MM.1S (cell line): Measurements from ENCODE around the gene MYO16.

Source experiments
- DNase-seq: peaks from one replicate; pipeline ENCODE4 v3.0.0-alpha.2; 2015
- H2AFZ ChIP-seq: fragments of 300-600 bp; sonication (generic); 2 replicates; pipeline ENCODE4 v1.6.0; 2016; ENCODE audit warnings: antibody characterized with exemption, low read length
- H3F3A ChIP-seq: fragments of 300-600 bp; sonication (generic); 2 replicates; pipeline ENCODE4 v1.6.1; 2016; ENCODE audit warnings: mild to moderate bottlenecking, antibody characterized with exemption, low read length, moderate library complexity, mixed read lengths; ENCODE audit not compliant: insufficient read depth
- H3K27ac ChIP-seq: fragments of 300-600 bp; sonication (generic); 2 replicates; pipeline ENCODE4 v1.5.1; 2016; ENCODE audit warnings: mild to moderate bottlenecking, low read length
- H3K27me3 ChIP-seq: fragments of 300-600 bp; sonication (generic); replicated peaks from 2 replicates; pipeline ENCODE4 v1.6.0; 2016; ENCODE audit warnings: low read length; ENCODE audit not compliant: insufficient read depth
- H3K36me3 ChIP-seq: fragments of 300-600 bp; sonication (generic); replicated peaks from 2 replicates; pipeline ENCODE4 v1.6.1; 2016; ENCODE audit warnings: mild to moderate bottlenecking, low read length, mixed read lengths; ENCODE audit not compliant: insufficient read depth
- H3K4me1 ChIP-seq: fragments of 300-600 bp; sonication (generic); 2 replicates; pipeline ENCODE4 v1.6.1; 2016; ENCODE audit warnings: low read length, mixed read lengths
- H3K4me2 ChIP-seq: fragments of 300-600 bp; sonication (generic); 2 replicates; pipeline ENCODE4 v1.6.0; 2016; ENCODE audit warnings: low read depth, low read length
- H3K4me3 ChIP-seq: fragments of 300-600 bp; sonication (generic); 2 replicates; pipeline ENCODE4 v1.5.1; 2016; ENCODE audit warnings: low read length, mixed read lengths
- H3K79me2 ChIP-seq: fragments of 300-600 bp; sonication (generic); 2 replicates; pipeline ENCODE4 v1.6.1; 2016; ENCODE audit warnings: mixed run types, low read length, mixed read lengths
- H3K9ac ChIP-seq: fragments of 300-600 bp; sonication (generic); 2 replicates; pipeline ENCODE4 v1.6.1; 2016; ENCODE audit warnings: low read length, mixed read lengths
- H3K9me2 ChIP-seq: fragments of 300-600 bp; sonication (generic); replicated peaks from 2 replicates; pipeline ENCODE4 v1.6.1; 2016; ENCODE audit warnings: mild to moderate bottlenecking, low read length, mixed read lengths; ENCODE audit not compliant: insufficient read depth
- H3K9me3 ChIP-seq: fragments of 300-600 bp; sonication (generic); replicated peaks from 2 replicates; pipeline ENCODE4 v1.6.1; 2016; ENCODE audit warnings: mild to moderate bottlenecking, low read length, mixed read lengths; ENCODE audit not compliant: insufficient read depth
- H4K20me1 ChIP-seq: fragments of 300-600 bp; sonication (generic); 2 replicates; pipeline ENCODE4 v1.6.1; 2016; ENCODE audit warnings: mild to moderate bottlenecking, low read length, moderate library complexity, mixed read lengths; ENCODE audit not compliant: insufficient read depth
- EZH2 ChIP-seq: fragments of 300-600 bp; sonication (generic); optimal IDR thresholded peaks from 2 replicates; pipeline ENCODE3; 2017; ENCODE audit warnings: low read depth, mild to moderate bottlenecking, antibody characterized with exemption, low read length, mixed read lengths
- EZH2phosphoT487 ChIP-seq: fragments of 300-600 bp; sonication (generic); IDR thresholded peaks from 2 replicates; pipeline ENCODE4 v1.6.1; 2018; ENCODE audit warnings: antibody characterized with exemption, low read length
- TF ChIP-seq, protein P1 (sequence below): fragments of 300-600 bp; sonication (generic); IDR thresholded peaks from 2 replicates; pipeline ENCODE4 v1.5.1; 2016; ENCODE audit warnings: antibody characterized with exemption, low read length, mixed read lengths

Gene MYO16

DNA sequence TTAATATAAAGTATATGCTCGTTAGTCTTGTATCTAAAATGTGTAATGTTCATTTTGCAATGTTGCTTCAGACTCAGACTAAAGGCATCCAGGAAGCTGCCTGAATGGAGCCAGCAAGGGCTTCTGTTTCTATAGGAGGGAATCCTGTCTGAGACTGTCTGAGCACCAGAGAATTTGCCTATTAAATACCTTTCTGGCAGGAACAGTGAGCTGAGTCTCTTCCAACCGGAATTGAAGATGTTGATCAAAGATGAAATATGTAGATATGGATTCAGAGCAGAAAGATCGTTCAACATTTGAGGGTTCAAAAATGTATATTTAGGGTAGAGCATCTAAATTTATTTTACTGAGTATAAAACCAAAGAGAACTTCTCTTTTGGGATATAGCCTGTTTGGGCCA, 20.9 kb downstream of the MYO16 start:
- H3K27ac ChIP-seq, result no peak overlapping the region
- no peak for TF ChIP-seq EZH2phosphoT487
- no peak for TF ChIP-seq EZH2
- TF ChIP-seq, protein P1, sequence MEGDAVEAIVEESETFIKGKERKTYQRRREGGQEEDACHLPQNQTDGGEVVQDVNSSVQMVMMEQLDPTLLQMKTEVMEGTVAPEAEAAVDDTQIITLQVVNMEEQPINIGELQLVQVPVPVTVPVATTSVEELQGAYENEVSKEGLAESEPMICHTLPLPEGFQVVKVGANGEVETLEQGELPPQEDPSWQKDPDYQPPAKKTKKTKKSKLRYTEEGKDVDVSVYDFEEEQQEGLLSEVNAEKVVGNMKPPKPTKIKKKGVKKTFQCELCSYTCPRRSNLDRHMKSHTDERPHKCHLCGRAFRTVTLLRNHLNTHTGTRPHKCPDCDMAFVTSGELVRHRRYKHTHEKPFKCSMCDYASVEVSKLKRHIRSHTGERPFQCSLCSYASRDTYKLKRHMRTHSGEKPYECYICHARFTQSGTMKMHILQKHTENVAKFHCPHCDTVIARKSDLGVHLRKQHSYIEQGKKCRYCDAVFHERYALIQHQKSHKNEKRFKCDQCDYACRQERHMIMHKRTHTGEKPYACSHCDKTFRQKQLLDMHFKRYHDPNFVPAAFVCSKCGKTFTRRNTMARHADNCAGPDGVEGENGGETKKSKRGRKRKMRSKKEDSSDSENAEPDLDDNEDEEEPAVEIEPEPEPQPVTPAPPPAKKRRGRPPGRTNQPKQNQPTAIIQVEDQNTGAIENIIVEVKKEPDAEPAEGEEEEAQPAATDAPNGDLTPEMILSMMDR, result no peak
- no peaks in the 10 kb centered on the region for H4K20me1 ChIP-seq
- no peaks in the 10 kb centered on the region for H3K4me1 ChIP-seq
- no peak overlapping the region for H3K9ac ChIP-seq
- H3K4me3 ChIP-seq, result no peak overlapping the region
- H3F3A ChIP-seq, result no peaks in the 10 kb centered on the region
- H3K36me3 ChIP-seq, result no peaks in the 10 kb centered on the region
- no peak overlapping the region for H2AFZ ChIP-seq
- no peaks in the 10 kb centered on the region for H3K9me3 ChIP-seq
- no peaks in the 10 kb centered on the region for H3K79me2 ChIP-seq
- H3K27me3 ChIP-seq, result no peaks in the 10 kb centered on the region
- no peaks in the 10 kb centered on the region for H3K9me2 ChIP-seq
- no peak for DNase-seq
- H3K4me2 ChIP-seq, result no peak overlapping the region

DNA sequence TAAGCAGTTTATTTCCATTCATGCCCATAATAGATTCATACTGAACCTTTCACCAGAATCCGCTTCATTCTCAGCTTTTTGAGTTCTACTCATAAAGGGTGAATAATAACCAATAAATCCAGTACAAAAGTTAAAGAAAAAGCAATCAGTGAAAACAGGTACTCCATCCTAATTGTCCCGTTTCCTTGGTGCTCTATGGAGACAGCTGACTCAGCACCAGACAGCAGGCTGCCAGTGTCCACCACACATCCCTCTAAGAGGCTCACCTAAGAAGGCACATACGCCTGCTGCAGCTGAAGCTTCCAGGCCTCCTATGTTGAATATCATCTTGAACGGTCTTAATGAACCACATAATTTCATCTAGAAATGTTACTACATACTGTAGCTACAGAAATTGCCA, 27.3 kb downstream of the MYO16 start:
- Histone ChIP-seq H3K79me2 (no peaks in the 10 kb centered on the region), H3F3A (no peaks in the 10 kb centered on the region), H3K9ac (no peak overlapping the region), H3K9me3 (no peaks in the 10 kb centered on the region), H3K36me3 (no peaks in the 10 kb centered on the region), H3K4me1 (no peaks in the 10 kb centered on the region), H2AFZ (no peak overlapping the region), H4K20me1 (no peaks in the 10 kb centered on the region), H3K4me2 (no peak overlapping the region), H3K27ac (no peak overlapping the region), H3K4me3 (no peak overlapping the region), H3K27me3 (no peaks in the 10 kb centered on the region), H3K9me2 (no peaks in the 10 kb centered on the region)
- no peak for DNase-seq
- TF ChIP-seq EZH2phosphoT487 (no peak), EZH2 (no peak)
- TF ChIP-seq, protein P1, result no peak

DNA sequence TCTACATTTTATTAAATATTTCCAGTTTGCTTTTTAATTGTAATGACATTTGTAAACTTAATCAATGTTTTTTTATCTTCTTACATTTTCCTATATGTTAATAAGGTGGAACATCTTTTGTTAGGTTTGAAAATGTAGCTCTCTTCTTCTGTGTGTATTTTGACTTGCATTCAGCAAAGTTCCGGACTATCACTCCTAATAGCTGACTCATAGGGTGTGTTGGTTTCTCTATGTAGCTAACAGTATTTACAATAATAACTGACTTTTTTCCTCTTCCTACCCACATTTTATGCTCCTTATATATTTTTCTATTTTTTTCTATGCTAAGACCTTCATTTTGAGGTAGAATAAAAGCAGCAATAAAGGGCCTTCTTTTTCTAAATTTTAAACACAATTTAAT, 28.1 kb downstream of the MYO16 start:
- no peaks in the 10 kb centered on the region for H3K4me1 ChIP-seq
- H3K9me2 ChIP-seq, result no peaks in the 10 kb centered on the region
- TF ChIP-seq, protein P1, result no peak
- TF ChIP-seq EZH2phosphoT487, result no peak
- TF ChIP-seq EZH2, result no peak
- no peaks in the 10 kb centered on the region for H3K36me3 ChIP-seq
- no peaks in the 10 kb centered on the region for H3F3A ChIP-seq
- no peak for DNase-seq
- H3K4me3 ChIP-seq, result no peak overlapping the region
- no peaks in the 10 kb centered on the region for H4K20me1 ChIP-seq
- no peaks in the 10 kb centered on the region for H3K27me3 ChIP-seq
- no peak overlapping the region for H3K27ac ChIP-seq
- no peaks in the 10 kb centered on the region for H3K9me3 ChIP-seq
- no peak overlapping the region for H3K4me2 ChIP-seq
- H3K9ac ChIP-seq, result no peak overlapping the region
- H3K79me2 ChIP-seq, result no peaks in the 10 kb centered on the region
- H2AFZ ChIP-seq, result no peak overlapping the region

DNA sequence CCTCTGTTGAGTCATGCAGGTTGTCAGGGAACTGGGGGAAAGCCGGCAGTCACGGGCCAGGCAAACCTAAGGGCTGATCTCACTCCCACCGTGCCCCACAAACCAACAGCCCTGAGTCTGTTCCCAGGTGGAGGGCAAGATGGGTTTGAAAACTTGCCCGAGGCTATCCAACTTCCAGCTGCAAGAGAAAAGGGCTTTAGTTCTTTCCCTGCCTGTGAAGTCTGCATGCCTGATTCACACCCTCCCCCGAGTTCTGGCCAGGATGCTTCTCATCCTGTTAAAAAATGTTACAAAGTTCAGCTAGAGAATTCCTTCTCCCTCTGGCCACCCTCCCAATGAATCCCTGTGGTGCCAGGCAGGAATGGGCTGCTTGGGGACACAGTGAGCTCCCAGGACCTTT, 33.1 kb downstream of the MYO16 start:
- no peaks in the 10 kb centered on the region for H3F3A ChIP-seq
- H3K4me1 ChIP-seq, result no peaks in the 10 kb centered on the region
- no peaks in the 10 kb centered on the region for H4K20me1 ChIP-seq
- no peak for DNase-seq
- H3K4me2 ChIP-seq, result no peak overlapping the region
- H3K79me2 ChIP-seq, result no peaks in the 10 kb centered on the region
- no peaks in the 10 kb centered on the region for H3K27me3 ChIP-seq
- no peak overlapping the region for H3K27ac ChIP-seq
- no peaks in the 10 kb centered on the region for H3K9me3 ChIP-seq
- H3K4me3 ChIP-seq, result no peak overlapping the region
- H2AFZ ChIP-seq, result no peak overlapping the region
- no peaks in the 10 kb centered on the region for H3K36me3 ChIP-seq
- H3K9me2 ChIP-seq, result no peaks in the 10 kb centered on the region
- TF ChIP-seq EZH2 (no peak), EZH2phosphoT487 (no peak)
- TF ChIP-seq, protein P1, result no peak
- no peak overlapping the region for H3K9ac ChIP-seq
